ENCODE data around the gene ALDH1A2.

ALDH1A2 gene

DNA sequence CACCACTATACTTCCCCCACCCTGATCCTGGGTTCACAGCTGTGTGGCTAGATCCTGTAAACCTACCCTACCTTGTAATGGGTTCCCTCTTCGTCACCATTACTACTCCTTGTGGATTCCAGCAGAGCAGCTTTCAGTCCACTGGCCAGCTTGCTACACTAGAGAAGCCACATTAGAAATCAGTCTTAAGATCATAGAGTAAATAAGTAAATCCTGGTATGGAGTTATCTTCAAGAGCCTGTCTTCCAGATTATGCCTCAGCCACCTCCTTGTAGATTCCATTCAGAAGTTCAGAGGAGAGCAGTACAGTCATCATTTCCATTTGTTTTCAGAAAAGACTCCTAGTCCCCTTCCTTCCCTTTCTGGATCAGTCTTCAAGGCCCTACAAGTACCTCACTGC lies 123.7 kb downstream of the ALDH1A2 start:
- no peak for DNase-seq

DNA sequence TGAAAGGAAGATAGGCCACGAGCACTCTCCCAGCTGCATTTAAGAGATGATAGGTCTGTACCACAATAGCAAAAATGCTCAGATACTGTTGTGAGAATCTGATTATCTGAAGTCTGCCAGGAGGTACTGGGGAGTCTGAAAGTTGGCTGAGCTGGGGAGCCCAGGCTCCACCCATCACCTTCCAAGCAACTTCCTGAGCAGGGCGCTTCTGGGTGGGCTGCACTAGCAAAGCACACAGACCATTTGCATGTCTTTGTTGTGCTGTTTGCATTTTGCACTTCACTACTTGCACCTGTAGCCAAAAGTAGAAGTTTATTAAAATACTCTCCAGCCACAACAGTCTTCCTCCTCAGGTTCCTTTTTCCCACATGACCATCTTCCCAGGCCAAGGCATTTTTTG lies 133.2 kb downstream of the ALDH1A2 start:
- DNase-seq: no peak

DNA sequence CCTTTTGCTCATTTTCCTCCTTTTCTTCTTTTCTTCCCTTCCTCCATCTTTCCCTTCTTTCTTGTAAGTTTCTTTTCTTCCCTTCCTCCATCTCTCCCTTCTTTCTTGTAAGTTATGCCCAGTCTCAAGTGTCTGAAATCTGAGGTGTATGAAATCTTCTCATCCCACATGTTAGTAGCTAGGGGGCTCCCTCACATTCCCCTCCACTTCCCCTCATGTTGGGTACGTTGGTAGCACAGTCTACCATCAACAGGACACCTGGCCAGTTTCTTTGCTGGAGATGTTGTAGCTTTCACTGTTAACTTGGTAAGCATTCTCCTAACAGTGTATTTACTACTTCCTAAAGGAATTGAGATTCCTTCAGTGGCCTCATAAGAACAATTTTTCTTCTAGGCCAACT lies 133.9 kb downstream of the ALDH1A2 start:
- no peak for DNase-seq

DNA sequence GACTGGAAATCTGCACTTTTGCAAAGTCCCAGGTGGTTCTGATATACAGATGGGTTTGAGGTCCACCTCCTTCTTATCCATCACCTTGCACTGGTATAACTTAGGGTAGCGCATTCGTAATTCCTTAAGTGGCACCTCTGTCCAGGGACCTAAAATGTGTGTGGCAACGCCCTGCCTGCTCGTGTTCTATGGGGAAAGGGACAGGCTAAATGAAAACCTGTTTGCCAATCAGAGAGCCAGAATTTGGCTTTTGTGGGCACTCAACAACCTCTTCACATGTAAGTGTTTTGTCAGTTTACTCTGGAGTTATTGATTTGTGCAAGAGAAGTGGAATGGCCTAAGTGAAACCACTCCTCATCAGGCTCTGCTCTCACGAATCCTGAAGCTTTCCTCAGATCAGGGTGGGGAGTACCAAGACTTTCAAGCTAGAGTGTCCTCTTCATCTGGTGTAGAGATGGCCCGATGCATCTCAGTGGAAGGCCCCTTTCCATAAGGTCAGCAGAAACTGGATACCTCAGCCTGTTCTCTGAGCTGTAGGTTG lies 138.3 kb downstream of the ALDH1A2 start:
- no peak for DNase-seq

DNA sequence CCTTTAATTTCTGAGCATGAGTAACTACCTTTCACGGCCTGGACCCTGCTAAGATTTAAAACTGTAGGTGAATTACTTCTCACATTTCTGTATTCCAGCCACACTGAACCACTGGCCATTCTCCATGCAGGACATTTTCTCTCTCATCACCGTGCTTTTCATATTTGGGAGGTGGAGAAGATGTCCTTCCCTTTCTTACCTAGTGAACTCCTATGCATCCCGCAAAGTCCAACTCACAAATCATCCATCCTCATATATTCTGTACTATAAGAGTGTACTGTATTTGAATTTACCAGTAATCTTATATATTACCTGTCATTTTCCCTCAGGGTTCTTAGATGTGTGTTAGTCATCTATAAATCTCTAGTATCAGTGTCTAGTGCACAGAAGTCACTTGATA lies 139.9 kb downstream of the ALDH1A2 start:
- DNase-seq: no peak

DNA sequence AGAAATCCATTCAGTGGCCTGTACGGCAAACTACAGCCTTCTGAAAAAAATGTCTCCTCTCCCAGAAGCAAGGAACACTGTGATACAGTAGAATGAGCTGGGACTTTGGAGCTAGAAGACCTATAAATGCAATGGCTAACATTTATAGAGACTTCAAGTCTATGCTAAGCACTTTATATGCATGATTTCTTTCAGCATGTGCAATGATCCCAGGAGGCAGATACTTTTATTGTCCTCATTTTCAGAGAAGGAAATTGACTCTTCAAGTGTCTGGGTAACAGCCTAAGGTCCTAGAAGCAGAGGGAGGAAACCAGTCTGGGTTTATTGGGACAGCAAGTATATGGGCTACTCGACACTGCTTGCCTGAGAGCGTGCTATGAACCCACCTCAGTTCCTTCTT lies 140.9 kb downstream of the ALDH1A2 start:
- DNase-seq: no peak

DNA sequence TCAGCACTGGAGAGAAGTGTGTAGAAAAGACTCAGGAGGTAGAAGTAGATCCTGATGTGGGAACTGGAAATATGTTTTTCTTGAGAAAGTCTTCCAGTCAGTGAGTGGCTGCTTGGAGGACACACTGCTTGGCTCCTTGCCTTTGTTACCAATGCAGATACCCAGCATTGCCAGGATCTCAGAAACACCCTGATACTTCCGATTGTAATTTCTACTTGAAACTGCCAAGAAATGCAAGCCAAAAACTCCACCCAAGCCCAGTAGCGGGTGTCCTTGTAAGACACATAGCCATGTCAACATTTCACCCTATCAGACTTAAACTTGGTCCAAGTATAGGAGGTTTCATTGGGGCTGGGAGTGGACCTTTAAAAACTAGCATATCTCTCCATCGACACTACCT lies 141.8 kb downstream of the ALDH1A2 start:
- no peak for DNase-seq

DNA sequence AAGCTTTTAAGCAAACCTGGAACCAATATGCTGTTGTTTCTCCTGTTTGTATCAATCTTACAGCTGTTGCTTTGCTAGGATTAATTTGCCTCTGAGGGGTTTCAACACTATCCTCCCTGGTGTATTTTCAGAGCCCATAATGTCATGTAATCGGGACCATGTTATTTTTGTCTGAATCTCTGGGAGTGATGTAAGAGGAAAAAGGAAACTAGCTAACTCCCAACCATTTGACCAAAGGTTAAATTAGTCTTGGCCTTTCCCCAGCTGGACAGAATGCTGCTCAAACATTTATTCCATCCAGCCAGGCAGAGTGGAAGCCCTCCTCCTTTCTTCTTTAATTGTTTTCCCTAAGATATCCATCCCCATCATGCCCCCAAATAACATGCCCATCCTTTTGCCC lies 142.2 kb downstream of the ALDH1A2 start:
- no peak for DNase-seq

DNA sequence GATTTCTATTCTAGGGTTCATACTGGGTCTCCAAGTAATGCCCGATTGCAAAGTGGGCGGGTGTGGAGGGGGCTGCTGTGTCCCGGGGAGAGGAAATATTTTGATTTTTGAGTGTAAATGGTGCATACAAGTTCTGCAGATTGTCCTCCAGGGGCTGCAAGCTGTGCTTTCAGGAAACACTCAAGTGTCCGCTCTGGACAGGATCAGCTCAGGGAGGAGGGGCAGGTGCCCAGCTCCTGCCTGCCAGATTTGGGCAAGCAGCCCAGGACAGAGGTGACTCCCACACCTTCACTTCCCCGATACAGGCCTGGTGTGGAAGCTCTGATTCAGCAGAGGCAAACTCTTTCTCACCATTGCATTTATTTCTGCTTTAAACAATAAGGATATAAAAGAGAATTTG lies 142.7 kb downstream of the ALDH1A2 start:
- no peak for DNase-seq

DNA sequence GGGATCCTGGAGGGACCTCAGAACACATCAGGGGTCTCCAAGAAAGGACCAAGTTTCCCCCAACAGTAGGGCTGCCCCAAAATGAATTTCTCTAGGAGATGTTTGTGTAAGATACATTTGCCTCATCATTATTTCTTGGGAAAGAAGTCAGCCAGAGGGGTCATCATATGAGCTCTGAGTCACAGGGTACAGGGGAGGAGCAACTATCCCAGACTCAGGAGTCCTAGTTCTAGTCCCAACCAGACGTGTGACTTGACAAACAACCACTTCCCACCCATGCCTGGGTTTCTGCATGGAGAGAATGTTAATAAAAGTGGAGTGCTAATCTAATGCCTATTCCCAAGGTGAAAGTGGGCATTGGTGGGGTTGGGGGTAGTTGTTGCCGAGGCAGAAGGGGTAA lies 144.1 kb downstream of the ALDH1A2 start:
- no peak for DNase-seq

DNA sequence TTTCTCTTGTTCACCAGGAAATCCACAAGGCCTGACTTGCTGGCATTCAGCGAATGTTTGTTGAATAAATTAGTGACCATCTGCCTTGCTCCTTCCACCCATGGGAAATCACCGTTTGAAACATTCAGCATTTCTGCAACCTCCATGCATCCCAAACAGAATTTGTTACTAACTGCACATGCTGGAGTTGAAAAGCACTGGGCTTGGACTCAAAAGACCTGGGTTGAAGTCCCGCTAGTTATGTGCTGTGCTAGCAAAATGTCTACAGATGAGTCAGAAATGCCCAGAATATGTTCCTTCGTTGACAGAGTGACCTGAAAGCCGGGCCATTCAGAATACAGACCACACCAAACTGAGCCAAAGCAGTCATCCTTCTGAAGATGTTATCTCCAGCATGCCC lies 144.6 kb downstream of the ALDH1A2 start:
- no peak for DNase-seq

DNA sequence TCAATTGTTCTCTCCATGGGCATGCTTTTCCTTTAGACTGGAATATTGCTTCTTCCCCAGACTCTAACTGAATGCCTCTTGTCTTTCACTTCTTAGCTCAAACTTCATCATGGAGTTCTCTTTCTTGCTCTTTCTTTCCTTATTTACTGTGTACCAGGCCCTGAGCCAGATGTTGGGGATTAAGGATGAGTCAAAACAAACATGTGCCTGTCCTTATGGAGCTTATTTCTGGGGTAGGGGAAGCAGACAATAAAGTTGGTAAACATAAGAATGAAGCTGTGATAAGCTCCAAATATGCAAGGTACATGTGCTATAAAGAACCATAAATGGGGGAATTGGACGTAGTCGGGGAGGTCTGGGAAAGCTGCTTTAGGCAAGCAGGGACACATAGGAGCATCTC lies 145.8 kb downstream of the ALDH1A2 start:
- no peak for DNase-seq

DNA sequence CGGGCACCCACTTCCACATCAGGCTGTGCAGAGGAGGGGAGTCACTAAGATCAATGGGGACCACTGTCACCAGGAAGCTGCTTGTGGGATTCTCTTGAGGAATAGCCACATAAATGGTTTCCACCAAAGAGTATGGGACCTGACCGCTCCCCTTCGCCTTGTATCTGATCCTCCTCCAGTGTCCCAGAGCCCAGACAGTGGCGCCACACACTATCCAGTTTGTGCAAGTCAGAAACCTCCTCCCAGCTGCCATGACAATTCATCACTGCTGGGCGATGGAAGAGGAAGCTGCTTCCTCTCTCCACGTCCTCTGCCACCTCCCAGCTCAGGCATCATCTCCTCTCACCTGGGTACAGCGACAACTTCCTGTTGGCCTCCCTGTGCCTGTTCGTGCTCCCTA lies 147.5 kb downstream of the ALDH1A2 start:
- DNase-seq: no peak

DNA sequence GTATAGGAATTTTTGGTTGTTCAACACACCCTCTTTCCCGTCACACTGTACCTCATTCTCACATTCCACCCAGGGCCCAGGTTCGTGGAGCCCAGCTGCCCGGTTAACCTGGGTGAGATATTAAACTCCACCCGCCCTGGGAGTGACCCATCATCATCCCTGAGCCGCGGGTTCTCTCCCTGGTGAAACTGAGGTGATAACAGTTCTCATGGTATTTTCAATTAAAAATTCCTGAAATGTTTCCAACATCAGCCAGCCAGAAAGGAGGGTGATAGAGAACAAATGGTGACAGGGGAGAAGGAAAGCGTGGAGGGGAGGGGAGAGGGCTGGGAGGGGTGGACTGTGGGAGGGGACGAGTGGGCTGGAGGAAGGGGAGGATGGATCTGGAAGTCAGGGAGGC lies 148.8 kb downstream of the ALDH1A2 start:
- DNase-seq: no peak

DNA sequence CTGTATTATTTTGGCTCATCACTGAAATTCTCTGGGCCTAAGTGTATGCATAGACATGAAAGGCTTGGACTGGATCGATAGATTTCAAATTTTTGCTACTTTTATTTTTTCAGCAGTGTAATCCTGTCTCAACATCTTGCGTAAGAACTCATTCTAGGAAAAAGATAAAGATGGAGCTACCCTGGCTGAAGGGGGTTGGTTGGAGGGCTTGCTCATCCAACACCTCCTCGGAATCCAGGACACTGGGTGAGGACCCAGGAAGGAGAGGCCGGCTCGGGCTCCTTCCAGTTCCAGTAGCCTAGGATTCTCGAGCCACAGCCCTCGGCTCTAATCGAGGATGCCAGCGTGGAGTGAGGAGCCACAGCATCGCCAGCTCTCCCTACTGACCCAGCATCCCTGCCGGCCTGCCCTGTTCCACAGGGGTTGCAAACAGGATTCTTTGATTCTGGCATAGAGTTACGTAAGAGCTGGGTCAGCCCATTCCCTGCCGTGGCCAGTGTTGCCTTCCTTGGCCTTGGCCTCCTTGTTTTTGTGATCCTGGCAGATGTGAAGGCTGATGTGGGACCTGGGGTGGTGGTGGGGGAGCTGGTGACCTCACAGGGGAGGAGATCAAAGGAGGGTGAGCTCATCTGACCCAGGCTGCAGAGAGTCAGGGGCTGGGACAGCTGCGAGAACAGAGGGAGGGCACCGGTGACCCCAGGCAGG lies 149.5 kb downstream of the ALDH1A2 start:
- DNase-seq: no peak

DNA sequence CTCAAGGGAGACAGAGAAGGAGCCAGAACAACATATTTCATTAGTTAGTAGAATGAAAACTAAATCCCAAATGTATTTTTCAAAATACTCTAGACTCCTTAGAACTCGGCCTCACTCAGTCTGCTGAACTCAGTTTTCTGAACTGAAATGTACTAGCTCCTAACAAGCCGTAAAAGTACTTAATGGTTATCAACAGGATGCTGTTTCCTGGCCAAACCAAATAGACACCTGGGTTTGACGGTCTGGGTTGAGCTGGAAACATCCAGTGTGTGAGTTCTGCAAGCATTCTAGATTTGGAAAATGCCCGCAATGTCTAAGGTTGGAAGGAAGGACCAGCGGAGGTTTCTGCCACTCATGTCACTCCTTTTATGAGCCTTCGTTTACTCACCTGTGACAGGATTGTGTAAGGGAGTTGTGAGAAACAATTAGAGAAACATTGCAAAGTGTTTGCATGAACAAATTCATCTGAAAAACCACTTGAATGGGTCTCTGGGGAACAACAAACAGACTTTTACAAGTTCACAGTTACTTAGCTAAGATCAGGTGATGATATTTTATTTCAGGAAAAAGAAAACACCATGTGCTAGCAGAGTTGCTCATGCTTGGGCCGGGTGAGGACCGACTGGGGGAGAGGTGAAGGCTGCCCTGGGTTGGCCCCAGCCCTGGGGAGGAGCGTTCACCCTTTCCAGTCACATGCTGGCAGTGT lies 151.0 kb downstream of the ALDH1A2 start:
- DNase-seq: no peak

DNA sequence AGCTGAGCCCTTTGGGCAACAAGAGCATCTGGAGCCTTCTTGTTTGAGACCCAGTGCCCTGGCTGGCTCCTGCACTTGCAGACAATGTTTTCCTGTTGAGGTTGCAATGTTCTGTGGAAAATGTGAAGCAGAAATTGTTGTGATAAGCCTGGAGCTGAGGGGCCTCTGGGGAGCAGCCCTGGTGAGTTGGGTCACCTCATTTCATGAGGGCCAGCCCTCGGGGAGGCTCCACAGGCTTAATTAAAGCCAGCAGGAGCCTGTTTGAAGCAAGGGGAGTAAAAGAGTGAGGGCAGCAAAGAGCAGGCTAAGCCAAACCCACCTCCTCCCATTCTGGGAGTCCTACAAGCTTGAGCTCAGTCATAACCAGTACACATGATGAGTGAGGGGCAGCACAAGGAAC lies 154.3 kb downstream of the ALDH1A2 start:
- DNase-seq: no peak

DNA sequence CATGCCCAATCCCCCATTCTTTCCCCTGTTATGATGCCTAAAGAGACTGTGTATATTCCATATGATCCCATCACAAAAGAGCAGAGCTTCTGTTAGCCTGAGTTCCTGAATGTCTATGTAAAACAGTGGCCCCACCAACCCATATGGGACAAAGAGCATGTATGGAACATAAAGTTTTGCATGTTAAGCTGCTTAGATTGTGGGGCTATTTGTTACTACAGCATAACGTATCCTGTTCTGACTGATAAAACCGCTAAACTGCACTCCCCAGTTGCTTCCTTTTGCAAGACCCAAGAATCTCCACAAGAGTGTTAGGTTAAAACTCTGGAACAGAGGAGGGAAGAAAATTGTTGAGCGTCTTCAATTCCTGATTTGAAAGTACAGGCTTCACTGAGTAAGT lies 154.8 kb downstream of the ALDH1A2 start:
- no peak for DNase-seq

DNA sequence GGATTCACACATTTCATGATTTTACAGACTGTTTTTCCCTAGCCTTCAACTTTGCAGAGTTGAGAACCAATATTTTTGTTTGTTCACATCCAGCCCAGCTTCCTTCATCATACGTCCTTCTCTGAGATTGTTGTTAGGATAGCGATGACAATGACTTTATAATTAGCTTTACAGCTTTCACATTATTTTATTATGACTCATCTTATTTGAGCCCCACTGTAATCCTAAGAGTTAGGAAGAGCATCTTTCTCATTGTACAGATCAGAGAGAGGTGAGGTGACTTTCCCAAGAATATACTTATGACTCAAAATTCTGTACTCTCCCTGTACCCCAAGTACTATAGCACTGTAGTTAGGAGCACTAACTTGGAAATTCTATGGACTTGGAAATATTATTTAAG lies 156.1 kb downstream of the ALDH1A2 start:
- DNase-seq: no peak

DNA sequence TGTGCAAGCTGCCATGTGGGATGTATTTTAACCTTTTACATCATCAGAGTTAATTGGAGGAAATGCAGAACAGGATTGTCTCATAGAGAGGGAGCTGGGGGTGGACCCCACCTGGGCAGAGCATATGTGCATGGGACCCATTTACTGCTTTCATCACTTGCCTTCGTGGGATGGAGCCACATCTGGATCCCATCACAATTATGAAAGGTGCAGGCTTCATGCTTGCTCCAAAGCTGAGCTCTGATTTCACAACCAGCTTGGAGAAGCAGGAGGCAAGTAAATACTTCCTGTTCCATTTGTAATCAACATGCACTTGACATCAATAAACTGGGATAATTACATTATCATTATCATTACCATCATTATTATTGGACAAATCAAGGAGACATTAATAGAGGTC lies 161.9 kb downstream of the ALDH1A2 start:
- no peak for DNase-seq
